ENCODE data around the gene GUCY1A1. TPM values are rescaled to one million over a fixed set of nuclear protein-coding genes. Genes with fewer than 3 reads are reported as not detected.

Gene GUCY1A1
- total RNA-seq, 1 donor from 2014 or later = 0.08 TPM

- intact Hi-C loops (cut with micrococcal nuclease) = no loop called here
- Mint-ChIP-seq H3K27ac (no peak overlapping the region), H3K9me3 (no peaks in the 10 kb centered on the region), H3K36me3 (ENCODE audit: low read depth) (no peaks in the 10 kb centered on the region), H3K4me3 (no peak overlapping the region), H3K4me1 (ENCODE audit: low read depth) (no peaks in the 10 kb centered on the region), H3K27me3 (ENCODE audit: insufficient read depth) (no peaks in the 10 kb centered on the region)
- no peak for DNase-seq (ENCODE audit: low spot score)
Observed at GRCh38 chr4:155738548-155738947, 71.9 kb downstream of the GUCY1A1 start.

- Mint-ChIP-seq H3K4me1 (ENCODE audit: low read depth) (no peaks in the 10 kb centered on the region), H3K9me3 (no peaks in the 10 kb centered on the region), H3K4me3 (no peak overlapping the region), H3K27me3 (ENCODE audit: insufficient read depth) (no peaks in the 10 kb centered on the region), H3K36me3 (ENCODE audit: low read depth) (no peaks in the 10 kb centered on the region), H3K27ac (no peak overlapping the region)
- intact Hi-C loops (cut with micrococcal nuclease) = no loop called here
- DNase-seq (ENCODE audit: low spot score) = no peak
Observed at GRCh38 chr4:155741546-155741945, 74.9 kb downstream of the GUCY1A1 start.

GRCh38 chr4:155742310-155743015, 75.8 kb downstream of the GUCY1A1 start:
- intact Hi-C loops (cut with micrococcal nuclease) = no loop called here
- Mint-ChIP-seq H3K36me3 (ENCODE audit: low read depth) (no peaks in the 10 kb centered on the region), H3K4me3 (no peak overlapping the region), H3K4me1 (ENCODE audit: low read depth) (no peaks in the 10 kb centered on the region), H3K27me3 (ENCODE audit: insufficient read depth) (no peaks in the 10 kb centered on the region), H3K9me3 (no peaks in the 10 kb centered on the region), H3K27ac (no peak overlapping the region)
- DNase-seq (ENCODE audit: low spot score) = no peak

- no peak for DNase-seq (ENCODE audit: low spot score)
- no peaks in the 10 kb centered on the region for H3K36me3 Mint-ChIP-seq (ENCODE audit: low read depth)
- H3K4me1 Mint-ChIP-seq (ENCODE audit: low read depth) = no peaks in the 10 kb centered on the region
- intact Hi-C loops (cut with micrococcal nuclease) = no loop called here
- no peaks in the 10 kb centered on the region for H3K9me3 Mint-ChIP-seq
- H3K27ac Mint-ChIP-seq = no peak overlapping the region
- no peaks in the 10 kb centered on the region for H3K27me3 Mint-ChIP-seq (ENCODE audit: insufficient read depth)
- H3K4me3 Mint-ChIP-seq = no peak overlapping the region
Observed at GRCh38 chr4:155745984-155746383, 79.3 kb downstream of the GUCY1A1 start.

- no peak overlapping the region for H3K4me3 Mint-ChIP-seq
- no peaks in the 10 kb centered on the region for H3K4me1 Mint-ChIP-seq (ENCODE audit: low read depth)
- no peaks in the 10 kb centered on the region for H3K27me3 Mint-ChIP-seq (ENCODE audit: insufficient read depth)
- no peak overlapping the region for H3K27ac Mint-ChIP-seq
- DNase-seq (ENCODE audit: low spot score) = no peak
- no peaks in the 10 kb centered on the region for H3K36me3 Mint-ChIP-seq (ENCODE audit: low read depth)
- no peaks in the 10 kb centered on the region for H3K9me3 Mint-ChIP-seq
- intact Hi-C loops (cut with micrococcal nuclease) = no loop called here
Observed at GRCh38 chr4:155748039-155748438, 81.4 kb downstream of the GUCY1A1 start.

GRCh38 chr4:155749041-155749440, 82.4 kb downstream of the GUCY1A1 start:
- Mint-ChIP-seq H3K27me3 (ENCODE audit: insufficient read depth) (no peaks in the 10 kb centered on the region), H3K4me3 (no peak overlapping the region), H3K4me1 (ENCODE audit: low read depth) (no peaks in the 10 kb centered on the region), H3K36me3 (ENCODE audit: low read depth) (no peaks in the 10 kb centered on the region), H3K27ac (no peak overlapping the region), H3K9me3 (no peaks in the 10 kb centered on the region)
- DNase-seq (ENCODE audit: low spot score) = no peak
- intact Hi-C loops (cut with micrococcal nuclease) = no loop called here

- DNase-seq (ENCODE audit: low spot score) = no peak
- H3K36me3 Mint-ChIP-seq (ENCODE audit: low read depth) = no peaks in the 10 kb centered on the region
Observed at GRCh38 chr4:155751569-155751968, 84.9 kb downstream of the GUCY1A1 start.

GRCh38 chr4:155757745-155758265, 91.2 kb downstream of the GUCY1A1 start:
- DNase-seq (ENCODE audit: low spot score) = no peak
- Mint-ChIP-seq H3K36me3 (ENCODE audit: low read depth) (peaks cover 4% of the 10 kb centered on the region), H3K27ac (no peak overlapping the region), H3K4me3 (no peak overlapping the region), H3K9me3 (no peaks in the 10 kb centered on the region), H3K27me3 (ENCODE audit: insufficient read depth) (peaks cover 16% of the 10 kb centered on the region), H3K4me1 (ENCODE audit: low read depth) (peaks cover 5% of the 10 kb centered on the region)
- intact Hi-C loops (cut with micrococcal nuclease) = loop anchor here (2.0 kb wide), 1 partner anchor 381 kb away; the partner anchor contains the start of gene MAP9

More at GRCh38 chr4:155751569-155751968, 84.9 kb downstream of the GUCY1A1 start:
- H3K9me3 Mint-ChIP-seq = no peaks in the 10 kb centered on the region
- H3K27ac Mint-ChIP-seq = no peak overlapping the region
- intact Hi-C loops (cut with micrococcal nuclease) = no loop called here
- H3K4me1 Mint-ChIP-seq (ENCODE audit: low read depth) = no peaks in the 10 kb centered on the region
- H3K4me3 Mint-ChIP-seq = no peak overlapping the region
- no peaks in the 10 kb centered on the region for H3K27me3 Mint-ChIP-seq (ENCODE audit: insufficient read depth)

GRCh38 chr4:155758481-155759371, 92.1 kb downstream of the GUCY1A1 start, which contains the start of gene GUCY1B1:
GUCY1B1 (plus strand) TSS chr4:155759021; CDS start chr4:155759141, 120 bp downstream.
- H3K27ac Mint-ChIP-seq = no peak within 1 kb of the TSS
- DNase-seq (ENCODE audit: low spot score) = peak; percentile 55
- H3K4me3 Mint-ChIP-seq = peak within 1 kb of the TSS; percentile 22
- intact Hi-C loops (cut with micrococcal nuclease) = loop anchor here (2.0 kb wide), 1 partner anchor 382 kb away; the partner anchor contains the start of gene MAP9
- H3K36me3 Mint-ChIP-seq (ENCODE audit: low read depth) = peaks cover 4% of the 10 kb centered on the region
- H3K4me1 Mint-ChIP-seq (ENCODE audit: low read depth) = peaks cover 5% of the 10 kb centered on the region
- H3K27me3 Mint-ChIP-seq (ENCODE audit: insufficient read depth) = peaks cover 16% of the 10 kb centered on the region
- H3K9me3 Mint-ChIP-seq = no peaks in the 10 kb centered on the region

GRCh38 chr4:155759372-155760252, 93.0 kb downstream of the GUCY1A1 start:
- intact Hi-C loops (cut with micrococcal nuclease) = loop anchor here (2.0 kb wide), 1 partner anchor 383 kb away; the partner anchor contains the start of gene MAP9
- Mint-ChIP-seq H3K4me1 (ENCODE audit: low read depth) (peaks cover 5% of the 10 kb centered on the region), H3K27ac (no peak overlapping the region), H3K9me3 (no peaks in the 10 kb centered on the region), H3K4me3 (peak overlapping the region; percentile 22), H3K27me3 (ENCODE audit: insufficient read depth) (peaks cover 16% of the 10 kb centered on the region), H3K36me3 (ENCODE audit: low read depth) (peaks cover 4% of the 10 kb centered on the region)
- DNase-seq (ENCODE audit: low spot score) = no peak

- H3K27me3 Mint-ChIP-seq (ENCODE audit: insufficient read depth) = peaks cover 16% of the 10 kb centered on the region
- H3K27ac Mint-ChIP-seq = no peak overlapping the region
- no peaks in the 10 kb centered on the region for H3K9me3 Mint-ChIP-seq
- no peak for DNase-seq (ENCODE audit: low spot score)
- intact Hi-C loops (cut with micrococcal nuclease) = no loop called here
- H3K4me3 Mint-ChIP-seq = no peak overlapping the region
- peaks cover 5% of the 10 kb centered on the region for H3K4me1 Mint-ChIP-seq (ENCODE audit: low read depth)
- peaks cover 4% of the 10 kb centered on the region for H3K36me3 Mint-ChIP-seq (ENCODE audit: low read depth)
Observed at GRCh38 chr4:155761047-155761446, 94.4 kb downstream of the GUCY1A1 start.

- Mint-ChIP-seq H3K27ac (no peak overlapping the region), H3K27me3 (ENCODE audit: insufficient read depth) (peaks cover 19% of the 10 kb centered on the region), H3K4me3 (no peak overlapping the region), H3K4me1 (ENCODE audit: low read depth) (peaks cover 5% of the 10 kb centered on the region), H3K9me3 (no peaks in the 10 kb centered on the region), H3K36me3 (ENCODE audit: low read depth) (peaks cover 4% of the 10 kb centered on the region)
- intact Hi-C loops (cut with micrococcal nuclease) = no loop called here
- no peak for DNase-seq (ENCODE audit: low spot score)
Observed at GRCh38 chr4:155761916-155762315, 95.3 kb downstream of the GUCY1A1 start.
